ENCODE measurements around the gene RMI1.

RMI1 gene

GRCh38 chr9:83967073-83967472 lies 13.5 kb upstream of the RMI1 start:
- no peaks in the 10 kb centered on the region for H3K4me1 ChIP-seq (ENCODE audit: control insufficient read depth in 2 of 2, insufficient read depth in 1 of 2, low read depth in 1 of 2, low read length in 2 of 2)
- no peak overlapping the region for H4K91ac ChIP-seq (ENCODE audit: low read depth, low read length, poor library complexity)
- no peak overlapping the region for H2BK5ac ChIP-seq (ENCODE audit: low read length)
- H3K9ac ChIP-seq (ENCODE audit: low read depth, low read length, poor library complexity), result no peak overlapping the region
- no peak overlapping the region for H3K4me2 ChIP-seq (ENCODE audit: insufficient read depth, low read length, poor library complexity, severe bottlenecking)
- no peak overlapping the region for H3K27ac ChIP-seq (replicated peaks; ENCODE audit: low read length)
- H3K4me3 ChIP-seq (ENCODE audit: low read length in 2 of 2), result no peak overlapping the region
- no CpG with 5 or more reads among the region's 1 CpG for WGBS, 2 donors (ENCODE audit: extremely low coverage in 2 of 2, insufficient read length in 2 of 2, insufficient replicate concordance in 1 of 2)
- no peak overlapping the region for H3K23ac ChIP-seq (ENCODE audit: low read depth, low read length, poor library complexity)
- H2BK15ac ChIP-seq (ENCODE audit: low read length), result no peak overlapping the region
- H4K8ac ChIP-seq (ENCODE audit: low read depth, low read length), result no peak overlapping the region
- DNase-seq (ENCODE audit: low spot score), result no peak
- no peak overlapping the region for H2AK5ac ChIP-seq (ENCODE audit: low read depth, low read length)
- no peaks in the 10 kb centered on the region for H3K79me1 ChIP-seq (ENCODE audit: low read depth, low read length)
- H3K14ac ChIP-seq (ENCODE audit: low read length), result no peak overlapping the region
- H2AFZ ChIP-seq (ENCODE audit: low read length), result no peak overlapping the region
- H3K4ac ChIP-seq (ENCODE audit: low read length), result no peak overlapping the region
- H3K36me3 ChIP-seq (replicated peaks in 1 of 2; ENCODE audit: control insufficient read depth in 2 of 2, insufficient read depth in 2 of 2, low read length in 2 of 2), result peaks cover 9 to 62% of the 10 kb centered on the region in 2 donors
- H3K18ac ChIP-seq (ENCODE audit: low read length), result no peak overlapping the region
- H3K27me3 ChIP-seq (ENCODE audit: control insufficient read depth in 3 of 3, insufficient read depth in 3 of 3, low read depth in 1 of 3, low read length in 3 of 3), result peaks cover 0 to 1% (median 0%) of the 10 kb centered on the region in 3 experiments
- H3K9me3 ChIP-seq (replicated peaks in 1 of 2; ENCODE audit: control insufficient read depth in 2 of 2, insufficient read depth in 1 of 2, low read depth in 1 of 2, low read length in 2 of 2), result no peaks in the 10 kb centered on the region
- H2BK12ac ChIP-seq (ENCODE audit: low read length), result no peak overlapping the region
- no peak overlapping the region for H2BK120ac ChIP-seq (ENCODE audit: low read depth, low read length)

- Histone ChIP-seq H2AFZ (ENCODE audit: low read length) (no peak overlapping the region), H3K4ac (ENCODE audit: low read length) (no peak overlapping the region), H3K4me1 (ENCODE audit: control insufficient read depth in 2 of 2, insufficient read depth in 1 of 2, low read depth in 1 of 2, low read length in 2 of 2) (no peaks in the 10 kb centered on the region), H3K27ac (replicated peaks; ENCODE audit: low read length) (no peak overlapping the region), H3K14ac (ENCODE audit: low read length) (no peak overlapping the region), H2BK5ac (ENCODE audit: low read length) (no peak overlapping the region), H2BK120ac (ENCODE audit: low read depth, low read length) (no peak overlapping the region), H3K18ac (ENCODE audit: low read length) (no peak overlapping the region), H3K9me3 (replicated peaks in 1 of 2; ENCODE audit: control insufficient read depth in 2 of 2, insufficient read depth in 1 of 2, low read depth in 1 of 2, low read length in 2 of 2) (no peaks in the 10 kb centered on the region), H3K9ac (ENCODE audit: low read depth, low read length, poor library complexity) (no peak overlapping the region), H3K4me3 (ENCODE audit: low read length in 2 of 2) (no peak overlapping the region), H3K27me3 (ENCODE audit: control insufficient read depth in 3 of 3, insufficient read depth in 3 of 3, low read depth in 1 of 3, low read length in 3 of 3) (peaks cover 0 to 1% (median 0%) of the 10 kb centered on the region in 3 experiments), H3K4me2 (ENCODE audit: insufficient read depth, low read length, poor library complexity, severe bottlenecking) (no peak overlapping the region), H4K91ac (ENCODE audit: low read depth, low read length, poor library complexity) (no peak overlapping the region), H3K79me1 (ENCODE audit: low read depth, low read length) (peaks cover 2% of the 10 kb centered on the region), H2AK5ac (ENCODE audit: low read depth, low read length) (no peak overlapping the region), H2BK12ac (ENCODE audit: low read length) (no peak overlapping the region), H3K36me3 (replicated peaks in 1 of 2; ENCODE audit: control insufficient read depth in 2 of 2, insufficient read depth in 2 of 2, low read length in 2 of 2) (peaks cover 18 to 87% of the 10 kb centered on the region in 2 donors), H2BK15ac (ENCODE audit: low read length) (no peak overlapping the region), H4K8ac (ENCODE audit: low read depth, low read length) (no peak overlapping the region), H3K23ac (ENCODE audit: low read depth, low read length, poor library complexity) (no peak overlapping the region)
- no peak for DNase-seq (ENCODE audit: low spot score)
- WGBS, 2 donors (ENCODE audit: extremely low coverage in 2 of 2, insufficient read length in 2 of 2, insufficient replicate concordance in 1 of 2), result 100% methylated on average over 1 of the region's 3 CpGs
Observed at GRCh38 chr9:83969602-83970001, 11.0 kb upstream of the RMI1 start.

GRCh38 chr9:83971485-83971884 lies 9.1 kb upstream of the RMI1 start:
- WGBS, 2 donors (ENCODE audit: extremely low coverage in 2 of 2, insufficient read length in 2 of 2, insufficient replicate concordance in 1 of 2), result no CpG with 5 or more reads among the region's 6 CpGs
- H4K8ac ChIP-seq (ENCODE audit: low read depth, low read length), result no peak overlapping the region
- no peak overlapping the region for H3K18ac ChIP-seq (ENCODE audit: low read length)
- H3K23ac ChIP-seq (ENCODE audit: low read depth, low read length, poor library complexity), result no peak overlapping the region
- peaks cover 0 to 2% of the 10 kb centered on the region in 2 donors for H3K4me1 ChIP-seq (ENCODE audit: control insufficient read depth in 2 of 2, insufficient read depth in 1 of 2, low read depth in 1 of 2, low read length in 2 of 2)
- no peak overlapping the region for H2BK5ac ChIP-seq (ENCODE audit: low read length)
- DNase-seq (ENCODE audit: low spot score), result no peak
- no peak overlapping the region for H3K9ac ChIP-seq (ENCODE audit: low read depth, low read length, poor library complexity)
- H3K27me3 ChIP-seq (ENCODE audit: control insufficient read depth in 3 of 3, insufficient read depth in 3 of 3, low read depth in 1 of 3, low read length in 3 of 3), result no peaks in the 10 kb centered on the region
- peaks cover 0 to 2% of the 10 kb centered on the region in 2 donors for H3K9me3 ChIP-seq (replicated peaks in 1 of 2; ENCODE audit: control insufficient read depth in 2 of 2, insufficient read depth in 1 of 2, low read depth in 1 of 2, low read length in 2 of 2)
- no peak overlapping the region for H2BK15ac ChIP-seq (ENCODE audit: low read length)
- H2AFZ ChIP-seq (ENCODE audit: low read length), result no peak overlapping the region
- H2BK120ac ChIP-seq (ENCODE audit: low read depth, low read length), result no peak overlapping the region
- no peak overlapping the region for H2AK5ac ChIP-seq (ENCODE audit: low read depth, low read length)
- peaks cover 27 to 100% of the 10 kb centered on the region in 2 donors for H3K36me3 ChIP-seq (replicated peaks in 1 of 2; ENCODE audit: control insufficient read depth in 2 of 2, insufficient read depth in 2 of 2, low read length in 2 of 2)
- no peak overlapping the region for H3K4me2 ChIP-seq (ENCODE audit: insufficient read depth, low read length, poor library complexity, severe bottlenecking)
- H4K91ac ChIP-seq (ENCODE audit: low read depth, low read length, poor library complexity), result no peak overlapping the region
- no peak overlapping the region for H3K4ac ChIP-seq (ENCODE audit: low read length)
- H3K27ac ChIP-seq (replicated peaks; ENCODE audit: low read length), result no peak overlapping the region
- no peak overlapping the region for H2BK12ac ChIP-seq (ENCODE audit: low read length)
- peaks cover 5% of the 10 kb centered on the region for H3K79me1 ChIP-seq (ENCODE audit: low read depth, low read length)
- no peak overlapping the region for H3K4me3 ChIP-seq (ENCODE audit: low read length in 2 of 2)
- no peak overlapping the region for H3K14ac ChIP-seq (ENCODE audit: low read length)

- Histone ChIP-seq H3K27ac (replicated peaks; ENCODE audit: low read length) (no peak overlapping the region), H2BK120ac (ENCODE audit: low read depth, low read length) (no peak overlapping the region), H3K18ac (ENCODE audit: low read length) (no peak overlapping the region), H3K23ac (ENCODE audit: low read depth, low read length, poor library complexity) (no peak overlapping the region), H3K4me3 (ENCODE audit: low read length in 2 of 2) (no peak overlapping the region), H3K27me3 (ENCODE audit: control insufficient read depth in 3 of 3, insufficient read depth in 3 of 3, low read depth in 1 of 3, low read length in 3 of 3) (no peaks in the 10 kb centered on the region), H2BK5ac (ENCODE audit: low read length) (no peak overlapping the region), H2BK12ac (ENCODE audit: low read length) (no peak overlapping the region), H3K36me3 (replicated peaks in 1 of 2; ENCODE audit: control insufficient read depth in 2 of 2, insufficient read depth in 2 of 2, low read length in 2 of 2) (peaks cover 27 to 100% of the 10 kb centered on the region in 2 donors), H2AK5ac (ENCODE audit: low read depth, low read length) (no peak overlapping the region), H3K4me1 (ENCODE audit: control insufficient read depth in 2 of 2, insufficient read depth in 1 of 2, low read depth in 1 of 2, low read length in 2 of 2) (peaks cover 2% of the 10 kb centered on the region in 2 donors), H3K4me2 (ENCODE audit: insufficient read depth, low read length, poor library complexity, severe bottlenecking) (no peak overlapping the region), H3K79me1 (ENCODE audit: low read depth, low read length) (peaks cover 5% of the 10 kb centered on the region), H2AFZ (ENCODE audit: low read length) (no peak overlapping the region), H4K91ac (ENCODE audit: low read depth, low read length, poor library complexity) (no peak overlapping the region), H3K4ac (ENCODE audit: low read length) (no peak overlapping the region), H3K14ac (ENCODE audit: low read length) (no peak overlapping the region), H3K9ac (ENCODE audit: low read depth, low read length, poor library complexity) (no peak overlapping the region), H2BK15ac (ENCODE audit: low read length) (no peak overlapping the region), H3K9me3 (replicated peaks in 1 of 2; ENCODE audit: control insufficient read depth in 2 of 2, insufficient read depth in 1 of 2, low read depth in 1 of 2, low read length in 2 of 2) (peaks cover 0 to 2% of the 10 kb centered on the region in 2 donors), H4K8ac (ENCODE audit: low read depth, low read length) (no peak overlapping the region)
- WGBS, 2 donors (ENCODE audit: extremely low coverage in 2 of 2, insufficient read length in 2 of 2, insufficient replicate concordance in 1 of 2), result no CpG with 5 or more reads among the region's 2 CpGs
- DNase-seq (ENCODE audit: low spot score), result no peak
Observed at GRCh38 chr9:83972286-83972685, 8.3 kb upstream of the RMI1 start.

Measured in neuronal stem cell (in vitro differentiated cells).